Neural cell (in vitro differentiated cells): ENCODE measurements around the gene CDCP2.

Experiments
- CTCF ChIP-seq: fragments of 450-650 bp; IDR thresholded peaks from 2 replicates; pipeline ENCODE4 v1.5.1; 2014; ENCODE audit warnings: antibody characterized with exemption, mild to moderate bottlenecking, moderate library complexity; ENCODE audit not compliant: poor library complexity, severe bottlenecking
- EP300 ChIP-seq: fragments of 450-650 bp; conservative IDR thresholded peaks from 2 replicates; pipeline ENCODE4 v1.6.1; 2014; ENCODE audit warnings: antibody characterized with exemption, mild to moderate bottlenecking, moderate library complexity; ENCODE audit not compliant: poor library complexity, severe bottlenecking
- EZH2 ChIP-seq: fragments of 200-600, 300-800 bp; shearing (Covaris generic), sonication (generic); IDR thresholded peaks from 2 replicates; pipeline ENCODE4 v1.6.1; 2014; ENCODE audit warnings: antibody characterized with exemption, low read length, borderline replicate concordance, mild to moderate bottlenecking; ENCODE audit not compliant: insufficient read depth, poor library complexity, severe bottlenecking
- MXI1 ChIP-seq: fragments of 450-650 bp; conservative IDR thresholded peaks from 2 replicates; pipeline ENCODE4 v1.6.1; 2014; ENCODE audit warnings: antibody characterized with exemption, mild to moderate bottlenecking; ENCODE audit not compliant: poor library complexity, severe bottlenecking
- POLR2AphosphoS5 ChIP-seq: IDR thresholded peaks from 2 replicates; pipeline ENCODE4 v1.6.1; 2012
- RAD21 ChIP-seq: fragments of 450-650 bp; conservative IDR thresholded peaks from 2 replicates; pipeline ENCODE4 v1.6.1; 2014; ENCODE audit warnings: antibody characterized with exemption, mild to moderate bottlenecking, moderate library complexity
- REST ChIP-seq: IDR thresholded peaks from 2 replicates; pipeline ENCODE4 v1.6.1; 2012; ENCODE audit warnings: borderline replicate concordance
- SMC3 ChIP-seq: fragments of 450-650 bp; conservative IDR thresholded peaks from 2 replicates; pipeline ENCODE4 v1.6.1; 2014; ENCODE audit warnings: antibody characterized with exemption, mild to moderate bottlenecking, moderate library complexity; ENCODE audit not compliant: poor library complexity

- no peak for TF ChIP-seq EZH2
- TF ChIP-seq CTCF = no peak
- TF ChIP-seq POLR2AphosphoS5 = no peak
- TF ChIP-seq EP300 = no peak
- TF ChIP-seq REST = no peak
- no peak for TF ChIP-seq SMC3
- TF ChIP-seq RAD21 = no peak
- no peak for TF ChIP-seq MXI1
These were observed 30.6 kb downstream of the CDCP2 start for GRCh38 chr1:54122135-54122751.
